Transverse colon (tissue), 4 donors: ENCODE data around the gene ZBTB34. TPM values are rescaled to one million over a fixed set of nuclear protein-coding genes. Genes with fewer than 3 reads are reported as not detected.

Experiments
- DNase-seq: peaks from one replicate; pipeline ENCODE4 v3.0.0-alpha.2; 2019
- H3K27ac ChIP-seq, 4 donors: fragments of 200-600 bp; sonication (generic); 2 replicates each; pipeline ENCODE4 v1.5.1; 2016 to 2018; ENCODE audit warnings: inconsistent platforms in 4 of 4
- H3K27me3 ChIP-seq: fragments of 200-600 bp; sonication (generic); 2 replicates; pipeline ENCODE4 v1.5.1; 2017; ENCODE audit warnings: inconsistent platforms
- H3K36me3 ChIP-seq, 4 donors: fragments of 200-600 bp; sonication (generic); 2 replicates each; pipeline ENCODE4 v1.5.1; 2017 to 2019; ENCODE audit warnings: inconsistent platforms in 4 of 4
- H3K4me1 ChIP-seq, 4 donors: fragments of 200-600 bp; sonication (generic); 2 replicates each; pipeline ENCODE4 v1.5.1; 2017 to 2020; ENCODE audit warnings: inconsistent platforms in 4 of 4
- H3K4me3 ChIP-seq, 4 donors: fragments of 200-600 bp; sonication (generic); 1 replicate in 1 of 4; 2 replicates in 3 of 4; pipeline versions ENCODE4 v1.5.1 to v1.6.1; 2017 to 2019; ENCODE audit warnings: inconsistent platforms in 4 of 4
- H3K9me3 ChIP-seq, 2 donors: fragments of 200-600 bp; sonication (generic); 2 replicates each; pipeline ENCODE4 v1.5.1; 2017 to 2019; ENCODE audit warnings: inconsistent platforms in 2 of 2
- CTCF ChIP-seq, 5 experiments: fragments of 200-600 bp in 3 of 5; fragments of 450-650 bp in 2 of 5; sonication (generic) in 3 of 5; IDR thresholded peaks; 1 replicate in 2 of 5; 2 replicates in 3 of 5; pipeline ENCODE4 v1.5.1; 2016 to 2017; ENCODE audit warnings: antibody characterized with exemption in 5 of 5, inconsistent platforms in 3 of 5, mild to moderate bottlenecking in 2 of 5, moderate library complexity in 1 of 5
- EP300 ChIP-seq: sonication (generic); formaldehyde crosslinking; IDR thresholded peaks from one replicate; pipeline ENCODE4 v1.6.1; 2017; ENCODE audit warnings: antibody characterized with exemption, low read depth
- POLR2A ChIP-seq: fragments of 450-650 bp; IDR thresholded peaks from one replicate; pipeline ENCODE4 v1.6.1; 2016; ENCODE audit warnings: antibody characterized with exemption, mild to moderate bottlenecking, moderate library complexity
- POLR2AphosphoS5 ChIP-seq, 3 donors: sonication (generic); formaldehyde crosslinking; IDR thresholded peaks; one replicate each; pipeline ENCODE4 v1.6.1; 2016; ENCODE audit warnings: antibody characterized with exemption in 3 of 3
- WGBS, 2 donors: methylation state at CpG; one replicate each; pipeline ENCODE4 v1.1.5; 2018; ENCODE audit warnings: low coverage in 1 of 2; 5-methylcytosine and 5-hydroxymethylcytosine counted together
- in situ Hi-C, 4 donors: fragments of 200-750 bp; cut with MboI; loops; one replicate each; pipeline versions ENCODE4 v1.15.0 to v1.15.1; 2017; ENCODE audit warnings: low sequenced_read_pairs in 3 of 4, low pct_ligation_motif_present in 1 of 4, low pct_unique_long_range_greater_than_20kb in 1 of 4
- intact Hi-C: fragments of 100-400 bp; cut with DNase I; formaldehyde crosslinking; loops from one replicate; pipeline ENCODE4 v1.15.1; 2023; ENCODE audit warnings: low total_unique reads
- total RNA-seq, 4 donors: library from RNA; depleted of rRNA; stranded (reverse); fragments of >200 nt; gene quantifications; one replicate each; pipeline ENCODE4 v1.1.0, GENCODE V29; 2016

ZBTB34 gene
- total RNA-seq, 4 donors from 2014 or later: 6.0 to 14.9 (median 10.3) TPM

- Histone ChIP-seq H3K4me3 (no peak overlapping the region), H3K4me1 (peaks cover 4 to 24% (median 14%) of the 10 kb centered on the region in 4 donors), H3K36me3 (no peaks in the 10 kb centered on the region), H3K27me3 (no peaks in the 10 kb centered on the region), H3K9me3 (no peaks in the 10 kb centered on the region), H3K27ac (no peak overlapping the region)
- TF ChIP-seq POLR2AphosphoS5 (IDR thresholded peaks at IDR 0.05) (no peak), POLR2A (no peak), CTCF (IDR thresholded peaks at IDR 0.05) (no peak), EP300 (no peak)
- intact Hi-C loops (no loop called here), in situ Hi-C loops (no loop called here)
- DNase-seq: no peak
- WGBS, 2 donors: 84 to 93% methylated on average over 2 to 7 of the region's 7 CpGs
Observed at GRCh38 chr9:126827227-126827626, 33.2 kb upstream of the ZBTB34 start.

GRCh38 chr9:126829035-126829434 is 31.4 kb upstream of the ZBTB34 start:
- H3K4me1 ChIP-seq: peaks cover 0 to 6% (median 2%) of the 10 kb centered on the region in 4 donors
- no peak overlapping the region for H3K27ac ChIP-seq
- H3K27me3 ChIP-seq: no peaks in the 10 kb centered on the region
- in situ Hi-C loops (no loop called here), intact Hi-C loops (no loop called here)
- no peak for DNase-seq
- 68 to 89% methylated on average over 1 of the region's 1 CpG for WGBS, 2 donors
- H3K9me3 ChIP-seq: no peaks in the 10 kb centered on the region
- H3K36me3 ChIP-seq: peaks cover 0 to 14% (median 11%) of the 10 kb centered on the region in 4 donors
- no peak for TF ChIP-seq CTCF (IDR thresholded peaks at IDR 0.05)
- no peak overlapping the region for H3K4me3 ChIP-seq

GRCh38 chr9:126830827-126831226 is 29.6 kb upstream of the ZBTB34 start:
- no peak for DNase-seq
- in situ Hi-C loops: no loop called here
- Histone ChIP-seq H3K4me1 (no peaks in the 10 kb centered on the region), H3K4me3 (no peak overlapping the region), H3K27me3 (no peaks in the 10 kb centered on the region), H3K36me3 (peaks cover 0 to 14% (median 11%) of the 10 kb centered on the region in 4 donors), H3K9me3 (no peaks in the 10 kb centered on the region), H3K27ac (no peak overlapping the region)
- intact Hi-C loops: no loop called here
- 83 to 84% methylated on average over 3 of the region's 3 CpGs for WGBS, 2 donors
- no peak for TF ChIP-seq EP300
- TF ChIP-seq POLR2A: no peak
- TF ChIP-seq CTCF (IDR thresholded peaks at IDR 0.05): no peak
- TF ChIP-seq POLR2AphosphoS5 (IDR thresholded peaks at IDR 0.05): no peak

- Histone ChIP-seq H3K36me3 (peaks cover 0 to 14% (median 11%) of the 10 kb centered on the region in 4 donors), H3K4me1 (no peaks in the 10 kb centered on the region), H3K27ac (no peak overlapping the region), H3K9me3 (no peaks in the 10 kb centered on the region), H3K27me3 (no peaks in the 10 kb centered on the region), H3K4me3 (no peak overlapping the region)
- no peak for TF ChIP-seq CTCF (IDR thresholded peaks at IDR 0.05)
- TF ChIP-seq POLR2A: no peak
- TF ChIP-seq EP300: no peak
- TF ChIP-seq POLR2AphosphoS5 (IDR thresholded peaks at IDR 0.05): no peak
- 96% methylated on average over 9 of the region's 9 CpGs for WGBS, 2 donors
- in situ Hi-C loops (no loop called here), intact Hi-C loops (no loop called here)
- no peak for DNase-seq
Observed at GRCh38 chr9:126832440-126832839, 28.0 kb upstream of the ZBTB34 start.
